NB4 (cell line): ENCODE measurements around the gene OSBPL9.

ENCODE experiments used
- MYC ChIP-seq: IDR thresholded peaks from 2 replicates; pipeline ENCODE4 v1.6.1; 2011; ENCODE audit warnings: low read depth, low read length
- POLR2A ChIP-seq: IDR thresholded peaks from 2 replicates; pipeline ENCODE4 v1.6.1; 2011; ENCODE audit warnings: mild to moderate bottlenecking; ENCODE audit not compliant: insufficient read length; ENCODE audit errors: extremely low read depth
- TF ChIP-seq, protein P1 (sequence below): IDR thresholded peaks from one replicate; pipeline ENCODE4 v1.5.1; 2012; ENCODE audit warnings: low read depth, low read length
- TF ChIP-seq, protein P2 (sequence below): IDR thresholded peaks from 2 replicates; pipeline ENCODE4 v1.6.1; 2011; ENCODE audit warnings: low read depth, low read length

DNA sequence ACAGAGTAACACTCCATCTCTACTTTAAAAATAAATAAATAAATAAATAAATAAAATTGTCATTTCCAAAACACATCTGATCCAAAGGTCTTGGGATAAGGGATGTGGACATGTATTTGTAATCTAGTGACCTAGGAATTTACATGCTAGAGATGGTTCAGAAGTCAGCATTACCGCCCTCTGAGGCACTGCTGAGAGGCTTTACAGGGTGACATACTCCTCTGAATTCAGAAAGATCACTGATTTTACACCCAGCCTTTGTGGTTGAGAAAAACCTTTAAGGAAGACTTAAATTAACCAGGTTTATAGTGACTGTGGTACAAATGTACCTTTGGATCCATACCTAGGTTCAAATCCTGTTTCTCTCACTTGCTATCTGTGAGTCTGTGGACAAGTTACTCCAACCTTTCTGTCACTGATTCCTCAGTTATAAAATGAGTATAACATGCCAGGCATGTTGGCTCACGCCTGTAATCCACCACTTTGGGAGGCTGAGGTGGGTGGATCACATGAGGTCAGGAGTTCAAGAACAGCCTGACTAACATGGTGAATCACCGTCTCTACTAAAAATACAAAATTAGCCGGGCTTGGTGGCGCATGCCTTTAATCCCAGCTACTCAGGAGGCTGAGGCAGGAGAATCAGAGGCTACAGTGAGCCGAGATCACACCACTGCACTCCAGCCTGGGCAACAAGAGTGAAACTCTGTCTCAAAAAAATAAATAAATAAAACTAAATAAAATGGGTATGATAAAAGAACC lies 20.1 kb downstream of the OSBPL9 start:
- TF ChIP-seq, protein P1, sequence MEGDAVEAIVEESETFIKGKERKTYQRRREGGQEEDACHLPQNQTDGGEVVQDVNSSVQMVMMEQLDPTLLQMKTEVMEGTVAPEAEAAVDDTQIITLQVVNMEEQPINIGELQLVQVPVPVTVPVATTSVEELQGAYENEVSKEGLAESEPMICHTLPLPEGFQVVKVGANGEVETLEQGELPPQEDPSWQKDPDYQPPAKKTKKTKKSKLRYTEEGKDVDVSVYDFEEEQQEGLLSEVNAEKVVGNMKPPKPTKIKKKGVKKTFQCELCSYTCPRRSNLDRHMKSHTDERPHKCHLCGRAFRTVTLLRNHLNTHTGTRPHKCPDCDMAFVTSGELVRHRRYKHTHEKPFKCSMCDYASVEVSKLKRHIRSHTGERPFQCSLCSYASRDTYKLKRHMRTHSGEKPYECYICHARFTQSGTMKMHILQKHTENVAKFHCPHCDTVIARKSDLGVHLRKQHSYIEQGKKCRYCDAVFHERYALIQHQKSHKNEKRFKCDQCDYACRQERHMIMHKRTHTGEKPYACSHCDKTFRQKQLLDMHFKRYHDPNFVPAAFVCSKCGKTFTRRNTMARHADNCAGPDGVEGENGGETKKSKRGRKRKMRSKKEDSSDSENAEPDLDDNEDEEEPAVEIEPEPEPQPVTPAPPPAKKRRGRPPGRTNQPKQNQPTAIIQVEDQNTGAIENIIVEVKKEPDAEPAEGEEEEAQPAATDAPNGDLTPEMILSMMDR = no peak
- no peak for TF ChIP-seq POLR2A
- TF ChIP-seq, protein P2, sequence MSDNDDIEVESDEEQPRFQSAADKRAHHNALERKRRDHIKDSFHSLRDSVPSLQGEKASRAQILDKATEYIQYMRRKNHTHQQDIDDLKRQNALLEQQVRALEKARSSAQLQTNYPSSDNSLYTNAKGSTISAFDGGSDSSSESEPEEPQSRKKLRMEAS = no peak
- TF ChIP-seq MYC = no peak
